Measurements from ENCODE around the gene RBM6. TPM values are rescaled to one million over a fixed set of nuclear protein-coding genes. Genes with fewer than 3 reads are reported as not detected.

The RBM6 gene
- total RNA-seq, 1 donor from 2014 or later = 117 TPM

DNA sequence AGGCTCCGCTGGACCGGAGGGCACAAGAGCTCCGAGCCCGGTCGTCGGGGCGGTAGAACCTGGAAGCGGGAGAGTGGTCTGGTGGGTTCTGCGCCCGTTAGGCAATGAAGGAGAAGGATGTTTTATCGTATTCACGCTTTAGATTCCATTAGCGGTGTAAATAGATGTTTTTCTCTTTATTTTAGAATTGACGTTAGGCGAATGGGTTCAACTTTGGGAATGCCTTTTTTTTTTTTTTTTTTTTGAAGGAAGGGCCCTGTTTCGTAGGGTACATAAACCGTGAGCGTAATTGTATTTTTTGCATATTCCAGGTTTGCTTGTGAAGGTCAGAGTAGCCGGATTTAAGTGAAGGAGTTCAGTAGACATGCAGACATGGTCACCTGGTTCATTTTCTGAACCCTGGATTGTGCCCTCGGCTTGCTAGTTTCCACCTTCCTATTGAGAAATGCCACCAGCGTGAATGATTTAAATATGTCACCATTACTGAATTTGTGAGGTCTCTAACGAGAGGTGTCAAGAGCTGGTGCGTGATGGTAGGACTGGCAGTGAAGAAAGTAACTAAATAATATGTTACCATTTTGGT lies 808 bp downstream of the RBM6 start:
- no peak for DNase-seq (ENCODE audit: low read depth, low spot score)
- Mint-ChIP-seq H3K9me3 (peaks cover 4% of the 10 kb centered on the region), H3K4me3 (peak overlapping the region; percentile 98), H3K27me3 (ENCODE audit: low read depth) (no peaks in the 10 kb centered on the region), H3K4me1 (peaks cover 22% of the 10 kb centered on the region), H3K36me3 (ENCODE audit: low read depth) (peaks cover 7% of the 10 kb centered on the region), H3K27ac (ENCODE audit: unreplicated experiment) (peak overlapping the region; percentile 98)
- TF ChIP-seq, protein P1, sequence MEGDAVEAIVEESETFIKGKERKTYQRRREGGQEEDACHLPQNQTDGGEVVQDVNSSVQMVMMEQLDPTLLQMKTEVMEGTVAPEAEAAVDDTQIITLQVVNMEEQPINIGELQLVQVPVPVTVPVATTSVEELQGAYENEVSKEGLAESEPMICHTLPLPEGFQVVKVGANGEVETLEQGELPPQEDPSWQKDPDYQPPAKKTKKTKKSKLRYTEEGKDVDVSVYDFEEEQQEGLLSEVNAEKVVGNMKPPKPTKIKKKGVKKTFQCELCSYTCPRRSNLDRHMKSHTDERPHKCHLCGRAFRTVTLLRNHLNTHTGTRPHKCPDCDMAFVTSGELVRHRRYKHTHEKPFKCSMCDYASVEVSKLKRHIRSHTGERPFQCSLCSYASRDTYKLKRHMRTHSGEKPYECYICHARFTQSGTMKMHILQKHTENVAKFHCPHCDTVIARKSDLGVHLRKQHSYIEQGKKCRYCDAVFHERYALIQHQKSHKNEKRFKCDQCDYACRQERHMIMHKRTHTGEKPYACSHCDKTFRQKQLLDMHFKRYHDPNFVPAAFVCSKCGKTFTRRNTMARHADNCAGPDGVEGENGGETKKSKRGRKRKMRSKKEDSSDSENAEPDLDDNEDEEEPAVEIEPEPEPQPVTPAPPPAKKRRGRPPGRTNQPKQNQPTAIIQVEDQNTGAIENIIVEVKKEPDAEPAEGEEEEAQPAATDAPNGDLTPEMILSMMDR (conservative IDR thresholded peaks at IDR 0.05) = no peak

DNA sequence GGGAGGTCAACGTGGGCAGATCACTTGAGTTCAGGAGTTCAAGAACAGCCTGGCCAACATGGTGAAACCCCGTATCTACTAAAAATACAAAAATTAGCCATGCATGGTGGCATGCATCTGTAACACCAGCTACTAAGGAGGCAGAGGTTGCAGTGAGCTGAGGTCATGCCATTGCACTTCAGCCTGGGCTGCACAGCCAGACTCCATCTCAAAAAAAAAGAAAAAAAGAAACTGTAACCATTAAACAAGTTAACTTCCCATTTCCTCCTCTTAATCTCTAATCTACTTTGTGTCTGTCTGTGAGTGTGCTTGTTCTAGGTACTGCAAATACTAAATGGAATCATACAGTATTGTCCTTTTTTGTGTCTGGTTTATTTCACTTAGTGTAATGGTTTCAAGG lies 2.7 kb downstream of the RBM6 start:
- TF ChIP-seq, protein P1 (conservative IDR thresholded peaks at IDR 0.05) = no peak
- Mint-ChIP-seq H3K9me3 (peaks cover 4% of the 10 kb centered on the region), H3K36me3 (ENCODE audit: low read depth) (peaks cover 12% of the 10 kb centered on the region), H3K4me3 (peak overlapping the region; percentile 70), H3K27ac (ENCODE audit: unreplicated experiment) (no peak overlapping the region), H3K4me1 (peaks cover 22% of the 10 kb centered on the region), H3K27me3 (ENCODE audit: low read depth) (no peaks in the 10 kb centered on the region)
- no peak for DNase-seq (ENCODE audit: low read depth, low spot score)

DNA sequence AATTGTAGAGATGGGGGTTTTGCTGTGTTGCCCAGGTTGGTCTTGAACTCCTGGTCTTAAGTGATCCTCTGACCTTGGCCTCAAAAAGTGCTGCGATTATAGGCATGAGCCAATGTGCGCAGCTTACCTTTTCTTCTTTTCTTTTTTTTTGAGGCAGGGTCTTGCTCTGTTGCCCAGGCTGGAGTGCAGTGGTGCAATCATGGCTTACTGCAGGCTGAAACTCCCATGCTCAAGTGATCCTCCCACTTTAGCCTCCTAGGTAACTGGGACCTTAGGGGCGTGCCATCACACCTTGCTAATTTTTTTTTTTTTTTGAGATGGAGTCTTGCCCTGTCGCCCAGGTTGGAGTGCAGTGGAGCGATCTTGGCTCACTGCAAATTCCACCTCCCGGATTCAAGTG lies 13.0 kb downstream of the RBM6 start:
- peaks cover 11% of the 10 kb centered on the region for H3K4me1 Mint-ChIP-seq
- no peak overlapping the region for H3K4me3 Mint-ChIP-seq
- no peaks in the 10 kb centered on the region for H3K36me3 Mint-ChIP-seq (ENCODE audit: low read depth)
- no peak overlapping the region for H3K27ac Mint-ChIP-seq (ENCODE audit: unreplicated experiment)
- DNase-seq (ENCODE audit: low read depth, low spot score) = no peak
- no peaks in the 10 kb centered on the region for H3K9me3 Mint-ChIP-seq
- H3K27me3 Mint-ChIP-seq (ENCODE audit: low read depth) = no peaks in the 10 kb centered on the region
- TF ChIP-seq, protein P1 (conservative IDR thresholded peaks at IDR 0.05) = no peak

DNA sequence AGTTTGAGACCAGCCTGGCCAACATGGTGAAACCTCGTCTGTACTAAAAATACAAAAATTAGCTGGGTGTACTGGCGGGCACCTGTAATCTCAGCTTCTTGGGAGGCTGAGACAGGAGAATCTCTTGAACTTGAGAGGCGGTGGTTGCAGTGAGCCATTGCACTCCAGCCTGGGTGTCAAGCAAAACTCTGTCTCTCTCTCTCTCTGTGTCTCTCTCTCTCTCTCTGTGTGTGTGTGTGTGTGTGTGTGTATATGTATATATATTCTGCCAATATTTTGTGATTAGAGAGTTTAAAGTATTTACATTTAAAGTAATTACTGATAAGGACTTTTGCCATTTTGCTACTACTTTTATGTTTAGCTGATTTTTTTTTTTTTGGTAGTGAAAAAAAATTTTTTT lies 15.7 kb downstream of the RBM6 start:
- Mint-ChIP-seq H3K9me3 (no peaks in the 10 kb centered on the region), H3K4me3 (no peak overlapping the region), H3K27ac (ENCODE audit: unreplicated experiment) (no peak overlapping the region), H3K36me3 (ENCODE audit: low read depth) (no peaks in the 10 kb centered on the region), H3K27me3 (ENCODE audit: low read depth) (no peaks in the 10 kb centered on the region), H3K4me1 (peaks cover 13% of the 10 kb centered on the region)
- TF ChIP-seq, protein P1 (conservative IDR thresholded peaks at IDR 0.05) = no peak
- no peak for DNase-seq (ENCODE audit: low read depth, low spot score)

DNA sequence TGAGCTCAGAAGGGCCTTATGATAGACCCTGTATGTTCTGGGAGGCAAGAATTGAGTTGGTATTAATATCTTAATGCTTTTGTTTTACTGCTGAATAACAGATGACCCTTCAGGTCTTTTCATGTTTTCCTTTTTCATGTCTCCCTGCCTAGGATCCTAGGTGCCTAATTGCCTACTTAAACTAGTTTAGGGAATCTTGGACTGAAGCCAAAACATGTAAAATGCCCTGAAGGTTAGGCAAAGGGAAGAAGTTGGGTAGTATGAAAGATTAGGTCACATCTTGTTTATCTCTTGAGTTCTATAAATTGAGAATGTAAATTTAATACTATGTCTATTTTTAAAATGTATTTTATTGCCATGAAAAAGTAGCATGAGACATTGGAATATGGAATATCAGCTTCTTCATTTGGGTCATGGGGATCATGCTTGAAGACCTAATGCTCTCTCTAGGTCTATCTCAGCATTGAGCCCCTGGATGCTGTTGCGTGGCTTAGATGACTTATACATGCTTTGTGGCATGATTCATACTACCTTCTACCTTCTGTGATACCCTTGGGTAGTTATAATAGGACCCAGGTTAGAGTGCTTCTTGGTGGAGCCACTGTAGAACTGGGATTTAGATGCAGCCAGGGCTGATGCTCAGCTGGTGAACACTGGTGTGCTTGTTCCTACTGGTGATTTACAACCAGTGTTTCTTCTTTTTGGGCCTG lies 26.4 kb downstream of the RBM6 start:
- H3K9me3 Mint-ChIP-seq = no peaks in the 10 kb centered on the region
- TF ChIP-seq, protein P1 (conservative IDR thresholded peaks at IDR 0.05) = no peak

More for the DNA sequence above, 26.4 kb downstream of the RBM6 start:
- Mint-ChIP-seq H3K4me1 (peaks cover 16% of the 10 kb centered on the region), H3K27me3 (ENCODE audit: low read depth) (no peaks in the 10 kb centered on the region), H3K36me3 (ENCODE audit: low read depth) (peaks cover 8% of the 10 kb centered on the region), H3K4me3 (no peak overlapping the region), H3K27ac (ENCODE audit: unreplicated experiment) (no peak overlapping the region)
- no peak for DNase-seq (ENCODE audit: low read depth, low spot score)
